ENCODE data around the gene COX4I2.
"Not testable (repeated sequence)": the region's sequence is repeated elsewhere in the genome, so short reads cannot be mapped to it uniquely, and the experiment has no call there.

COX4I2 gene

DNA sequence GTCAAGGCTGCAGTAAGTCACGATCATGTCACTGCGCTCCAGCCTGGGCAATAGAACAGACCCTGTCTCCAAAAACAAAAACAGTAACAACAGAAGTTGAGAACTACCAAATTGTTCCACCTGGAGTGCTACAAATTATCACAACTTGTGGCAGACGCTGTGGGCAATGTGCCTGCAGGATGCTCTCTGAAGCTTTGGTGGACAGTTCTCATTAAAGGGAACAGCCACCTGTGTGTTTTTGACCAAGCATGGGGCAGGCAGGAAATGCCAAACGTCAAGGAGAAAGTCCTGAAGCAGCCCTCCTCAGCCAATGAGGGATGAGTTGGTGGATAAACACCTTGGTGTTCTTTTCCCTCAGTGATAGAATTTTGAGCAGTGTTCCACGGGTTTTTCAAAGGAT, 15.8 kb downstream of the COX4I2 start:
- no peak for DNase-seq (ENCODE audit: low read depth in 2 of 3, low spot score in 2 of 3)

DNA sequence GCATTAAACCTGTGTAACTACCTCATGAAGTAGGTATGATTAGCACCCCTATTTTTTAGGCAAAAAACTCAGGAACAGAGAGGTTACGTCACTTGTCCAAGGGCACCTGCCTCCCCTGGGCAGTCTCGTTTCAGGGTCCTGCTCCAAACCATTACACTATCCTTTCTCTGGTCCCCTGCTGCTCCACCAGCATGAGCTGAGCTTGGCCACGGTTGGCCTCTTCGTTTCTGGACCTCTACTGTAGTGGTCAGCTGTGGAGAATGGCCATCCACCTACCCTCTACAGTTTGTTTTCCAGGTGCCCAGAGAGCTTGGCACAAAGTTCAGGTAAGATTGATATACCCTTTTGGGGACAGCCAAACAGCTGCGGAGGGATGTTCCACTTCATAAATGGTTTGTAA, 16.8 kb downstream of the COX4I2 start:
- DNase-seq (ENCODE audit: low read depth in 2 of 3, low spot score in 2 of 3), result no peak

GRCh38 chr20:31661625-31662371, 24.1 kb downstream of the COX4I2 start:
- peak; percentile 55 to 70 (median 68) for DNase-seq (ENCODE audit: low read depth in 2 of 3, low spot score in 2 of 3)

- no peak for DNase-seq (ENCODE audit: low read depth in 2 of 3, low spot score in 2 of 3)
Observed at GRCh38 chr20:31662372-31662854, 24.7 kb downstream of the COX4I2 start.

DNA sequence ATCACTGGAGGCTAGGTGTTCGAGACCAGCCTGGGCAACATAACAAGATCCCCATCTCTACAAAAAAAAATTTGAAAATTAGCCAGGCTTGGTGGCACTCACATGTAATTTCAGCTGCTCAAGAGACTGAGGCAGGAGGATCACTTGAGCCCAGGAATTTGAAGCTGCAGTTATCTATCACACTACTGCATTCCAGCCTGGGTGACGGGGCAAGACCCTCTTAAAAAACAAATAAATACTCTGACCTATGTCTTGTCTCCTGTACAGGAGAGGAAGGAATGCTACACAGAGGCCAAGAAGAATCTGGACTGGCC, 25.8 kb downstream of the COX4I2 start:
- no peak for DNase-seq (ENCODE audit: low read depth in 2 of 3, low spot score in 2 of 3)

GRCh38 chr20:31663838-31664695, 26.4 kb downstream of the COX4I2 start:
- no peak for DNase-seq (ENCODE audit: low read depth in 2 of 3, low spot score in 2 of 3)

GRCh38 chr20:31664696-31665354, 27.1 kb downstream of the COX4I2 start:
- no peak for DNase-seq (ENCODE audit: low read depth in 2 of 3, low spot score in 2 of 3)

- DNase-seq (ENCODE audit: low read depth in 2 of 3, low spot score in 2 of 3), result no peak
Observed at GRCh38 chr20:31665753-31666152, 28.0 kb downstream of the COX4I2 start.

GRCh38 chr20:31666258-31667042, 28.7 kb downstream of the COX4I2 start:
- DNase-seq (ENCODE audit: low read depth in 2 of 3, low spot score in 2 of 3), result no peak

- DNase-seq (ENCODE audit: low read depth in 2 of 3, low spot score in 2 of 3), result no peak
Observed at GRCh38 chr20:31667315-31668285, 29.9 kb downstream of the COX4I2 start.

DNA sequence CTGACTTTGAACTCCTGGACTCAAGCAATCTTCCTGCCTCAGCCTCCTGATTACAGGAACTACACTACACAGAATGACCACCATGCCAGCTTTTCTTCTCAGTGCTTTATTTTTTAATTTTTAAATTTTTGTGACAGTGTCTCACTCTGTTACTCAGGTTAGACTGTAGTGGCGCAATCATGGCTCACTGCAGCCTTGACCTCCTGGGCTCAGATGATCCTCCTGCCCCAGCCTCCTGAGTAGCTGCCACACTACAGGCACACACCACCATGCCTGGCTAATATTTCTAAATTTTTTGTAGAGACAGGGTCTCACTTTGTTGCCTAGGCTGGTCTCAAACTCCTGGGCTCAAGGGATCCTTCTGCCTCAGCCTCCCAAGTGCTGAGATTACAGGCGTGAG, 31.2 kb downstream of the COX4I2 start:
- DNase-seq (ENCODE audit: low read depth in 2 of 3, low spot score in 2 of 3), result not testable (repeated sequence)

DNA sequence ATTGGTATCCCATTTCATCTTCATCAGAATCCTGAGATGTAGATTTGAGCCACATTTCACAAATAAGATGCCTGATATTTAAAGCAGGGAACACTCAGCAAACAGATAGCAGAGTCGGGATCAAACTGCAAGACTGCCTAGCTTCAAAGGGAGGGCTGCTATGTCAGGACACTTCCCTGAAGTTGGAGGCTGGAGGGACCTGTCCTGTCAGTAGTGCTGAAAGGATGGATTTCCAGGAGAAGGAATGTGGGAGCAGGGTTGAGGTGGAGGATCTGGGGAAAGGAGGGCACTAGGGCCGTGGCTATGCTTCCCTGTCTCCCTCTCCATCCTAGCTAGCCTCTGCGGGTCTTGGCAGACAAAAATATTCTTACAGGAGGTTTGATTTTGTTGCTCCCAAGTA, 32.2 kb downstream of the COX4I2 start:
- DNase-seq (ENCODE audit: low read depth in 2 of 3, low spot score in 2 of 3), result no peak

DNA sequence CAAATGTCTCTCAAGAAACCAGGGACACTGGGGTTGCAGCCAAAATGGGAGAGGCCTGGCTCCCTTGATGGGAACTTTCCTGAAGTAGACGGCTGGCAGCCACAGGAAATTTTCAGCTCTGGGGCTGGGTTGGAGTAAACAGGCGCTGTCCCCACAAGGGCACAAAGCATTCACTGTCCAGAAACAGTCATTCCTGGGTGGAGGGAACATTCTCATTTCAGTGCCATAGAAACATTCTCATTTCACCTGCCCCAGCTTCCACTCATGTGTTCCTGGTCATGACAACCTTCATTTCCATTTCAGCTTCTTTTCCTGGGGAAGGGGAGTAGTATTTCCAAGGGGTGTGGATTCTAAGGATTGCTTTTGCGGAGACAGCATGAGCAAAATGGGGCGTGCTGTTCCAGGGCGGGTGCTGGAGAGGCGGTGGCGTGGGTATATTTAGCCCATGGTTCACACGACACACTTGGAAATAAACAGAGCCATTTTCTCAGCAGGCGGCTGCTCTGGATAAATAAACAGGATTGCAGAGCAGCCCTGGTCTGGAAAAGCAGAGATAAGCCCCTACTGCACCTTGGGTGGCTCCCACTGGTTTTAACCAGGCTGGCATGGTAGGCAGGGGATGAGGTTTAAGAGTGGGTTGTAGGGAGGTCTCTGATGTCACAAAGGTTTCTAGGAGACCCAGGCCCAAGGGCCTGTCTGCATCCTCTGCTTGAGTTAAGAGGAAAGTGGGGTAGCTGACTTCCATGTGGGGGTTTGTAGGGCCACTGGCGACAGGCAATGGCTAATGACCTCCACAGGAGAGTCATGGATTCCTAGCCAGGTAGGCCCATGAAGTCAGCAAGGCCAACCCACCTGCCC, 32.9 kb downstream of the COX4I2 start:
- DNase-seq (ENCODE audit: low read depth in 2 of 3, low spot score in 2 of 3), result no peak

DNA sequence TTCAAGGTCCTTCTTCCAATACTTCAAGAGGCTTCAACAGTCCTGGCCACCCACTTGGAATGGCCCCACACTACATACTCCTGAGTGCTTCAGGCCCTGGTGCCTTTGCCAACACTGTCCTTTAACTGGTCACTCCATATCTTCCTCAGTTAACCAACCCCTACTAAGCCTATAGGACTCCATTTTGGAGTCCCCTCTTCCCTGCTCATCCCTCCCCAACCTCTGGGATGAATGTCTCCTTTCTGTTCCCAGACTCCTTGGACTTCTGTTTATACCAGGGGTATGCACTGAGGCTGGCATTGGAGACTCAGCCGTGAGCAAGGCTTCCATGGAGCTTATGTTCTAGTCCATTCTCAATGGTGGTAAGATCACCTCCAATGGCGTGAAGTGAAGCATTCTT, 33.6 kb downstream of the COX4I2 start:
- no peak for DNase-seq (ENCODE audit: low read depth in 2 of 3, low spot score in 2 of 3)

DNA sequence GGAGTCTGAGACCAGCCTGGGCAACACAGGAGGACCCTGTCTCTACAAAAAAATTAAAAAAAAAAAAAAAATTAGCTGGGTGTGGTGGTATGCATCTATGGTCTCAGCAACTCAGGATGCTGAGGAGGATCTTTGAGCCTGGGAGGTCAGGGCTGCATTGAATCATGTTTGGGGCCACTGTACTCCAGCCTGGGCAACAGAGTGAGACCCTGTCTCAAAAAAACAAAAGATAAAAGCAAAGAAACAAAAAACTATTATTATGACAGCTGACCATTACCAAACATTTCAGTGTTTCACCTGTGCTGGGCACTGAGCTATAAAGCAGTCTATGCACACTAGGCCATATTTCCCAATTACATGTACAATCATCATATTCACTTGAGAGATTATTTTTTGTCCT, 35.7 kb downstream of the COX4I2 start:
- no peak for DNase-seq (ENCODE audit: low read depth in 2 of 3, low spot score in 2 of 3)

DNA sequence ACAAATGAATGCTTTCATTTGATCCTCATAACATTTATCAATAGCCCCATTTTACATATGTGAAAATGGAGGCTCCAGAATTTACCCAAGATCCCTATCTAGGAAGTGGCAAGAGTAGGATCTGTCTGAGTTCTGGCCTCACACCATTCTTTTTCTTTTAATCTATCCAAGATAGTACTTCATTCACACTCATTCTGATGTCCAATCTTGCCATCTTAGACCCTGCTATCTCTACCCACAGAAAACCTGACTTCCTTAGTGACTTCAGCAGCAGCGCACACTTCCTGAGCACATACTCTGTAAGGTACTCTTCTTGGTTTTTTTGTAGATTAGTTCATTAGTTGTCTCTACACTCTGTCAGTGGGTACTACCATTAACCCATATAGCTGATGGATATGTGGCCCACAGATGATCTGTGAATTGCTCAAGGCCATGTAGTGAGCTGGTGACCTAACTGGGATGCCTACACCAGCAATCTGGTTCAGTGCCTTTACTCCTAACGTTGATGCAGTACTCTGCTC, 36.3 kb downstream of the COX4I2 start:
- no peak for DNase-seq (ENCODE audit: low read depth in 2 of 3, low spot score in 2 of 3)

- peak in 1 of 3 experiments; percentile 33 for DNase-seq (ENCODE audit: low read depth in 2 of 3, low spot score in 2 of 3)
Observed at GRCh38 chr20:31674895-31675827, 37.4 kb downstream of the COX4I2 start.

Measured in activated CD8-positive, alpha-beta memory T cell treated with anti-CD3 and anti-CD28 coated beads for 48 hours (primary cell).